Epithelial cell of esophagus (primary cell): ENCODE data around the gene UGT1A5.

Experiments used
- DNase-seq: peaks from one replicate; pipeline ENCODE4 v3.0.0; 2010; ENCODE audit warnings: low read depth
- H3K4me3 ChIP-seq: 2 replicates; pipeline ENCODE4 v1.5.1; 2011; ENCODE audit warnings: mild to moderate bottlenecking, low read length, control low read depth
- TF ChIP-seq, protein P1 (sequence below): IDR thresholded peaks from 2 replicates; pipeline ENCODE4 v1.5.1; 2011; ENCODE audit warnings: low read depth, mild to moderate bottlenecking, low read length, control low read depth, inconsistent platforms; ENCODE audit not compliant: insufficient read depth; ENCODE audit errors: missing control alignments

The UGT1A5 gene

DNA sequence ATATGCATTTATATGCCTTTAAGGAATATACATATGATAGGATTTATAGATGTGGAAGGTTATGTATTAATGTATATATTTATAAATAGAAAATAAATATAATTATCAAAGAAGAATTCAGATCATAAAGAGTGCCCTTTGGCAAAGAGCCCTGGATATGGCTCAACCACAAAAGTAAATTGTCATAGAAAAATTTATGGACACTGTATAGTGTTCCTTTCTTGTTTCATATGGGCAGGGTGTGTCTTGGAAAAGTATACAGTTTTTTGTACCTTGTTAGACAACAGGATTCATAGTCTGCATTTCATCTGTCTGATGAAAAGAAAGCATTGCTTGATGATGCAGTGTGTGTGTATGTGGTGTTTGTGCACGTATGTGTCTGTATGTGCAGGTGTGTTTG, 28.1 kb upstream of the UGT1A5 start:
- no peak overlapping the region for H3K4me3 ChIP-seq
- TF ChIP-seq, protein P1, sequence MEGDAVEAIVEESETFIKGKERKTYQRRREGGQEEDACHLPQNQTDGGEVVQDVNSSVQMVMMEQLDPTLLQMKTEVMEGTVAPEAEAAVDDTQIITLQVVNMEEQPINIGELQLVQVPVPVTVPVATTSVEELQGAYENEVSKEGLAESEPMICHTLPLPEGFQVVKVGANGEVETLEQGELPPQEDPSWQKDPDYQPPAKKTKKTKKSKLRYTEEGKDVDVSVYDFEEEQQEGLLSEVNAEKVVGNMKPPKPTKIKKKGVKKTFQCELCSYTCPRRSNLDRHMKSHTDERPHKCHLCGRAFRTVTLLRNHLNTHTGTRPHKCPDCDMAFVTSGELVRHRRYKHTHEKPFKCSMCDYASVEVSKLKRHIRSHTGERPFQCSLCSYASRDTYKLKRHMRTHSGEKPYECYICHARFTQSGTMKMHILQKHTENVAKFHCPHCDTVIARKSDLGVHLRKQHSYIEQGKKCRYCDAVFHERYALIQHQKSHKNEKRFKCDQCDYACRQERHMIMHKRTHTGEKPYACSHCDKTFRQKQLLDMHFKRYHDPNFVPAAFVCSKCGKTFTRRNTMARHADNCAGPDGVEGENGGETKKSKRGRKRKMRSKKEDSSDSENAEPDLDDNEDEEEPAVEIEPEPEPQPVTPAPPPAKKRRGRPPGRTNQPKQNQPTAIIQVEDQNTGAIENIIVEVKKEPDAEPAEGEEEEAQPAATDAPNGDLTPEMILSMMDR: no peak
- no peak for DNase-seq

DNA sequence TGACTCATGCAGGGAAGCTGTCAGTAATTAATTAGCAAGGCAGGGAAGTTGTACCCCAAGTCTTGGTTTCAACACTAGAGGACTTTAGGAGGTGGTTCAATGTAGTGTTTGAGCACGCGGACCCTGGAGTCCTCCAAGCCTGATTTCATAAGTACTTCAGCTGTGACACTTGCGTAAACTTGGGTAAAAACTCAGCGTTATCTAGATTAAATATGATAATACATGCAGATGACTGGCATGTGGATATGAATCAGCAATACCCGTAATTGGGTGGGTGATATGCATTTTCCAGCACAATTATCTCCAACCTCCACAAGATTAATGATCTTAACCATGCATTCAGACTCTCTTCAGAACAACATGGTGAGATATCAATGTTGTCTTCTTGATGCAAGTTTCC, 25.8 kb upstream of the UGT1A5 start:
- H3K4me3 ChIP-seq: no peak overlapping the region
- no peak for DNase-seq
- TF ChIP-seq, protein P1: no peak

DNA sequence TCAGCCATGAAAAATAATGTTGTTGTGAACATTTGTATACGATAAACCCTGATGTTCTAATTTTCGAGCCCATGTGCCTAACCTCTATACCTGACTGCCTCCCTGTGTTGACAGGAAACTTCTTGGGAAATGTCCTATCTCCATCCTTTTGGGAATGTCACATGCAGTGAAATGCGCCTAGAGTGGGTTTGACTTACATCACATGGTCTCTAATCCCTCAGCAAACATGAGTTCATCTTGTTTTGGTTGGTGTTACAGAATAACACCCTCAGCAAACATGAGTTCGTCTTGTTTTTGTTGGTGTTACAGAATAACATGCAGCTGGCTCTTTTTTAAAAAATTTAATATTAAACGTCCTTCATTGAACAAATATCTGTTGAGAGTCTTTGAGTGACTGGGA, 24.4 kb upstream of the UGT1A5 start:
- H3K4me3 ChIP-seq: no peak overlapping the region
- DNase-seq: no peak
- TF ChIP-seq, protein P1: no peak

DNA sequence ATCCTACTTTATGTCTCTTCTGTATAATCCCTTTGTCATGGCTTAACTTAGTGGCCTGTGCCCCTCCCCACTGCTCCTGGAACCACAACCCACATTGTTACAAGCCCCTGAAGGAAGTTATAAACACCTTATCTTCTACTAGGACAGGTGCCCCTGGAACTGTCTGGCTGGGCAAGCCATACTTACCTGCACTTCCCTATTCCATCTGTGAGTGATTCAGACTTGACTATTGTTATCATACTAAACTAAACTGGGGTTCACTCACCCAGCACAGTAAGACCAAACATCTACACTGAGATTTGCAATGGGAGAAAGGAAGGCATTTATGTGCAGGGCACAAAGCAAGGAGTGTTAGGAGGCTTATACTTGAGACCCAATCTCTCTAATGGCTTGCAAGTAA, 23.7 kb upstream of the UGT1A5 start:
- no peak overlapping the region for H3K4me3 ChIP-seq
- TF ChIP-seq, protein P1: no peak
- peak; percentile 27 for DNase-seq

DNA sequence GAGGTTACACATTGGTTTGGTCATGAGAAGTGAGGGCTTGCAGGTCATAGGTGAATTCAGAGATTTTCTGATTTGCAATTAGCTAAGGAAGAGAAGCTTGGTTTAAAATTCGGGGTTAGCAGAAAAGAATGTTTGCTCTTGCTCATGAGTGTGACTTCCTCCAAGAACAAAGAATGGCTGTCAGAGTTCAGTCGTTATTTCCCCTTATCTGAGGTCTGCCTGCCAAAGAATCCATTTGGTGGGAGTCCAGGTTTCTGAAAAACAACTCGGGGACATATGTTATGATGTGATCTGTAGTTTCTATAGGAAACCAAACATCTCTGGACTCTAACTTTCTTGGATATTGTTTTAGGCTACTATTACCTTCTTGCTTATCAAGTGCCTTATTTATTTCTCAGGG, 23.2 kb upstream of the UGT1A5 start:
- no peak for DNase-seq
- H3K4me3 ChIP-seq: no peak overlapping the region
- TF ChIP-seq, protein P1: no peak

DNA sequence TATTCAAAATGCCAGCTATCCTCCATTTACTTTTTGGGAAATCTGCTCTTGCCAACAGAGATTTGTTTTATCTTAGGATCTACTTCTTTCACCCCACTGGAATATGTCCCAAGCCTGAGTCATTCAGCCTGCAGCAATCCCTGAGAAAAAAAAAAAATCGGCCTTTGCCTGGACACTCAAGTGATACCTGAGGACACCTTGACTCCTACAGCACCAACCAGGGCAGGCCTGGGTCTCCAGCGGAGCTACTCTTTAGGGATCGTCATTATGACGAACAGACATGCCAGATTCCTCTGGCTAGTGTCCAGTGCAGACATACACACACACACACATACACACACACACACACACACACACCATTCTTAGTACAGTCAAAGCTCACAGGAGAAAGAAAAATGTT, 22.3 kb upstream of the UGT1A5 start:
- TF ChIP-seq, protein P1: no peak
- H3K4me3 ChIP-seq: no peak overlapping the region
- DNase-seq: peak; percentile 88
